ENCODE measurements around the gene LRTM2.

The LRTM2 gene

GRCh38 chr12:1839956-1840951 is 19.9 kb downstream of the LRTM2 start:
- no peak for DNase-seq

GRCh38 chr12:1840981-1841425 is 20.6 kb downstream of the LRTM2 start:
- no peak for DNase-seq

- DNase-seq: no peak
Measured at GRCh38 chr12:1841586-1842182, 21.3 kb downstream of the LRTM2 start.

GRCh38 chr12:1842183-1842904 is 22.0 kb downstream of the LRTM2 start:
- no peak for DNase-seq

- no peak for DNase-seq
Measured at GRCh38 chr12:1842905-1843640, 22.7 kb downstream of the LRTM2 start.

GRCh38 chr12:1843641-1844005 is 23.3 kb downstream of the LRTM2 start:
- DNase-seq: no peak

GRCh38 chr12:1844223-1844622 is 23.9 kb downstream of the LRTM2 start:
- no peak for DNase-seq

- DNase-seq: no peak
Measured at GRCh38 chr12:1844661-1845409, 24.5 kb downstream of the LRTM2 start.

- DNase-seq: no peak
Measured at GRCh38 chr12:1845427-1845826, 25.1 kb downstream of the LRTM2 start.

GRCh38 chr12:1845886-1846285 is 25.5 kb downstream of the LRTM2 start:
- DNase-seq: no peak

- DNase-seq: no peak
Measured at GRCh38 chr12:1846421-1847405, 26.3 kb downstream of the LRTM2 start.

GRCh38 chr12:1847411-1847810 is 27.0 kb downstream of the LRTM2 start:
- no peak for DNase-seq

- DNase-seq: no peak
Measured at GRCh38 chr12:1848146-1848545, 27.8 kb downstream of the LRTM2 start.

- DNase-seq: no peak
Measured at GRCh38 chr12:1848745-1849144, 28.4 kb downstream of the LRTM2 start.

- DNase-seq: no peak
Measured at GRCh38 chr12:1851151-1851701, 30.9 kb downstream of the LRTM2 start.

- DNase-seq: no peak
Measured at GRCh38 chr12:1852076-1852475, 31.7 kb downstream of the LRTM2 start.

GRCh38 chr12:1853716-1854115 is 33.4 kb downstream of the LRTM2 start:
- no peak for DNase-seq

GRCh38 chr12:1855241-1855640 is 34.9 kb downstream of the LRTM2 start:
- no peak for DNase-seq

- no peak for DNase-seq
Measured at GRCh38 chr12:1857086-1857485, 36.7 kb downstream of the LRTM2 start.
